Endothelial cell of umbilical vein (primary cell): Measurements from ENCODE around the gene EDN2. TPM values are rescaled to one million over a fixed set of nuclear protein-coding genes. Genes with fewer than 3 reads are reported as not detected.

Experiments used
- BruUV-seq: library from RNA; stranded (reverse); fragments of 400-500 nt; replicated peaks from 2 replicates; lab custom pipeline; 2021; lab: Mats Ljungman, UMichigan
- CTCF ChIA-PET: fragments of 300-600, 350-600 bp; sonication (Branson Sonifier 250); formaldehyde crosslinking; loops from one replicate; lab custom pipeline; 2021; ENCODE audit warnings: antibody characterized with exemption, inconsistent platforms; lab: Charles Lee
- POLR2A ChIA-PET: fragments of 300-600, 350-600 bp; sonication (Branson Sonifier 250); formaldehyde crosslinking; loops from one replicate; lab custom pipeline; 2021; ENCODE audit warnings: antibody characterized with exemption, inconsistent platforms; lab: Charles Lee
- DNase-seq: peaks from one replicate; pipeline ENCODE4 v3.0.0-alpha.2; 2011; ENCODE audit warnings: low read depth, low spot score
- FAIRE-seq: peaks from 2 replicates; lab custom pipeline; 2011; peaks lifted over from hg19 to GRCh38; lab: Jason Lieb, UNC
- H2AFZ ChIP-seq: 2 replicates; pipeline ENCODE4 v1.6.0; 2012; ENCODE audit warnings: low read depth, low read length, control low read depth, inconsistent platforms
- H3K27ac ChIP-seq: 2 replicates; pipeline ENCODE4 v1.5.1; 2011; ENCODE audit warnings: low read depth, mild to moderate bottlenecking, control low read depth, low read length, moderate library complexity; ENCODE audit not compliant: insufficient read depth
- H3K27me3 ChIP-seq, 2 experiments: 2 replicates each; pipeline versions ENCODE4 v1.6.0 to v1.6.1; 2011; ENCODE audit warnings: low read length in 2 of 2, mixed read lengths in 1 of 2; ENCODE audit not compliant: control insufficient read depth in 2 of 2, insufficient read depth in 2 of 2
- H3K36me3 ChIP-seq, 2 experiments: 2 replicates in 1 of 2; 3 replicates in 1 of 2; pipeline ENCODE4 v1.5.1; 2011; ENCODE audit warnings: low read length in 2 of 2, mild to moderate bottlenecking in 1 of 2, moderate library complexity in 1 of 2; ENCODE audit not compliant: control insufficient read depth in 2 of 2, insufficient read depth in 2 of 2; ENCODE audit errors: extremely low read depth in 1 of 2
- H3K4me1 ChIP-seq: 3 replicates; pipeline ENCODE4 v1.5.1; 2011; ENCODE audit warnings: mild to moderate bottlenecking, low read length; ENCODE audit not compliant: control insufficient read depth, insufficient read depth; ENCODE audit errors: extremely low read depth
- H3K4me2 ChIP-seq: 2 replicates; pipeline ENCODE4 v1.6.1; 2011; ENCODE audit warnings: low read length, control low read depth, mixed read lengths; ENCODE audit not compliant: insufficient read depth
- H3K4me3 ChIP-seq, 3 experiments: fragments of 200-600 bp in 1 of 3; sonication (generic), shearing (Covaris generic) in 1 of 3; replicated peaks in 1 of 3; 2 replicates each; pipeline ENCODE4 v1.5.1; 2011 to 2016; ENCODE audit warnings: control low read depth in 3 of 3, low read length in 3 of 3, mild to moderate bottlenecking in 2 of 3, inconsistent platforms in 1 of 3, low read depth in 1 of 3, moderate library complexity in 1 of 3; ENCODE audit not compliant: insufficient read depth in 1 of 3
- H3K79me2 ChIP-seq: 2 replicates; pipeline ENCODE4 v1.6.0; 2012; ENCODE audit warnings: low read length, inconsistent platforms; ENCODE audit not compliant: control insufficient read depth, insufficient read depth
- H3K9ac ChIP-seq: replicated peaks from 2 replicates; pipeline ENCODE3; 2011; ENCODE audit warnings: low read length, control low read depth; ENCODE audit not compliant: insufficient read depth; ENCODE audit errors: extremely low read depth
- H3K9me1 ChIP-seq: replicated peaks from 3 replicates; pipeline ENCODE4 v1.6.0; 2011; ENCODE audit warnings: mild to moderate bottlenecking, low read length; ENCODE audit not compliant: control insufficient read depth, insufficient read depth; ENCODE audit errors: extremely low read depth
- H3K9me3 ChIP-seq: replicated peaks from 2 replicates; pipeline ENCODE4 v1.5.1; 2012; ENCODE audit warnings: low read length, inconsistent platforms; ENCODE audit not compliant: control insufficient read depth, insufficient read depth
- H4K20me1 ChIP-seq: replicated peaks from 2 replicates; pipeline ENCODE3; 2011; ENCODE audit warnings: mild to moderate bottlenecking, low read length; ENCODE audit not compliant: control insufficient read depth, insufficient read depth; ENCODE audit errors: extremely low read depth
- EZH2 ChIP-seq: IDR thresholded peaks from 2 replicates; pipeline ENCODE4 v1.6.1; 2012; ENCODE audit warnings: borderline replicate concordance, low read depth, mild to moderate bottlenecking, moderate library complexity, low read length, inconsistent platforms; ENCODE audit not compliant: severe bottlenecking
- FOS ChIP-seq: IDR thresholded peaks from 2 replicates; pipeline ENCODE4 v1.6.1; 2011; ENCODE audit warnings: mild to moderate bottlenecking, low read length, moderate library complexity, borderline replicate concordance; ENCODE audit not compliant: insufficient read depth
- GATA2 ChIP-seq: IDR thresholded peaks from 2 replicates; pipeline ENCODE4 v1.7.0; 2011; ENCODE audit warnings: low read depth, mild to moderate bottlenecking, moderate library complexity, mixed read lengths, low read length; ENCODE audit not compliant: insufficient read length, insufficient read depth
- JUN ChIP-seq: IDR thresholded peaks from 2 replicates; pipeline ENCODE4 v1.6.1; 2011; ENCODE audit warnings: borderline replicate concordance, low read depth; ENCODE audit not compliant: insufficient read length, insufficient read depth
- MYC ChIP-seq: IDR thresholded peaks from one replicate; pipeline ENCODE4 v1.6.1; 2011; ENCODE audit warnings: mild to moderate bottlenecking, low read depth, low read length
- POLR2A ChIP-seq: IDR thresholded peaks from 2 replicates; pipeline ENCODE4 v1.6.1; 2012; ENCODE audit warnings: low read depth, mild to moderate bottlenecking, control low read depth, low read length
- POLR2AphosphoS5 ChIP-seq: IDR thresholded peaks from 2 replicates; pipeline ENCODE4 v1.6.1; 2012; ENCODE audit warnings: low read depth, mild to moderate bottlenecking, control low read depth, low read length, moderate library complexity; ENCODE audit not compliant: insufficient read depth
- dilution Hi-C: fragments of 300-500 bp; cut with MboI; formaldehyde crosslinking; loops from one replicate; pipeline ENCODE4 v1.15.0; 2019; ENCODE audit warnings: low sequenced_read_pairs; ENCODE audit not compliant: extremely low pct_ligation_motif_present
- intact Hi-C: fragments of 100-400 bp; cut with micrococcal nuclease; formaldehyde crosslinking; loops from one replicate; pipeline ENCODE4 v1.10.0; 2022
- polyA plus RNA-seq, 4 experiments: library from polyadenylated mRNA; depleted of rRNA in 3 of 4; stranded (reverse) in 3 of 4; unstranded in 1 of 4; fragments of >200 nt; gene quantifications; 2 replicates each; pipeline versions ENCODE4 v1.2.1 to v1.2.3, GENCODE V29; 2011 to 2012; ENCODE audit warnings: missing spikeins in 1 of 4
- total RNA-seq: library from RNA; stranded (reverse); gene quantifications from 2 replicates; pipeline ENCODE4 v1.2.3, GENCODE V29; 2021
- TF ChIP-seq, protein P1 (sequence below): IDR thresholded peaks from 2 replicates; pipeline ENCODE4 v1.6.1; 2011; ENCODE audit not compliant: insufficient read depth, insufficient read length
- TF ChIP-seq, protein P2 (sequence below), 2 donors: IDR thresholded peaks; 1 replicate in 1 of 2; 2 replicates in 1 of 2; pipeline ENCODE4 v1.5.1; 2011; ENCODE audit warnings: low read length in 2 of 2, mild to moderate bottlenecking in 2 of 2, moderate library complexity in 2 of 2, control low read depth in 1 of 2, inconsistent platforms in 1 of 2, low read depth in 1 of 2; ENCODE audit not compliant: insufficient read depth in 1 of 2; ENCODE audit errors: extremely low read depth in 1 of 2

Gene EDN2
- total and polyA plus RNA-seq, 2 donors (not counting 3 experiments of a cell fraction or from before 2014, with no cell fraction given), result not detected

DNA sequence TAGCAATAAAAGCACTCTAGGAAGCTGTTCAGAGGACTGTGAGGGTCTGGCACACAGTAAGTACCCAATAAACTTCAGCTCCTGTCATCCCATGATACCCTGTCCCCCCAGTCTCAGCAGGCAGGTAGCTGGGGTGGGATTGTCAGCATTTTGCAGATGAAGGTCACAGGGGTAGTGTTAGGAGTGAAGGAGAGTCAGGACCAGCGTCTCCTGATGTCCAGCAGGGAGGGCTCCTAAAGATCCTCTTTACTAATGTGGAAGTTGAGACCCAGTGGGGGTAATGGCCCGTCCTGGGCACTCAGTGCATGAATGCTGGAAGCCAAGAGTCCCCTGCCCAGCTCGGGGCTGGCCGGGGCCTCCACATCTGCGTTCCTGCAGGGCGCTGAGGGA, 31.3 kb upstream of the EDN2 start:
- Histone ChIP-seq H3K27ac (no peak overlapping the region), H3K9me1 (no peaks in the 10 kb centered on the region), H3K36me3 (no peaks in the 10 kb centered on the region), H4K20me1 (no peaks in the 10 kb centered on the region), H3K79me2 (no peaks in the 10 kb centered on the region), H3K9ac (no peak overlapping the region), H3K4me3 (no peak overlapping the region), H3K9me3 (no peaks in the 10 kb centered on the region), H3K27me3 (no peaks in the 10 kb centered on the region), H3K4me1 (peaks cover 4% of the 10 kb centered on the region), H3K4me2 (no peak overlapping the region), H2AFZ (no peak overlapping the region)
- TF ChIP-seq GATA2 (no peak), JUN (no peak), FOS (no peak)
- DNase-seq (no peak), FAIRE-seq (no peak)
- CTCF ChIA-PET, result interaction anchor here (0.6 to 3.3 kb wide), 41 partner anchors 8 to 697 kb away, joined by 3 to 33 read pairs (median 4); no protein-coding TSS in a partner anchor
- dilution Hi-C loops, result no loop called here
- intact Hi-C loops, result loop anchor here (1.0 to 2.0 kb wide), 5 partner anchors 19 to 280 kb away; no protein-coding TSS in a partner anchor
- POLR2A ChIA-PET, result interaction anchor here (1.3 kb wide), 1 partner anchor 19 kb away, joined by 3 read pairs; no protein-coding TSS in a partner anchor
- no TSS peak for BruUV-seq

DNA sequence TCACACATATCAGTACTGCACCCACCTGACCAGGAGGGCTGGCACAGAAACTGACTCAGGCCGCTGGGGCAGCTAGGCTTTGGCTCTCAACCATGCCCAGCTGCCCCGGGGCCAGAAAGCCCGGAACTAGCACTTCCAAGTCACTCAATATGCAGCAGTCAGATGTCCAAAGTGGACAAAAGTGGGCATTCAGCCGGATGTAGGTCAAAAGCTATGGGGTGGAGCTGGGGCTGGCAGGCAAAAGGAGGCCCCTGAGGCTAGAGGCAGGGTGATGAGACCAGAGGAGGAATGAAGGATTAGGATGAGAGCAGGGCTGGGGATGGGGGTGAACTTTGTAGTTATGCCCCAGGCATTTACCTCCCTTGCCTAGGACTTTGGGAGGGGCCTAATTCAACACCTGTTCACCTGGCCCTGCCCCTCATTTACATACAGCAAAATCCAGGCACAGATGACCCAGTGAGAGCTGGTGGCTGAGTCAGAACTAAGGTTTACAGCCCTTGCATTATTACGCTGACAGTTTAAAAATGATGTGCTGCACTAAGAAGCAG, 30.7 kb upstream of the EDN2 start:
- Histone ChIP-seq H3K27me3 (no peaks in the 10 kb centered on the region), H3K4me3 (no peak overlapping the region), H3K9ac (no peak overlapping the region), H3K4me1 (peaks cover 4% of the 10 kb centered on the region), H3K4me2 (no peak overlapping the region), H3K9me1 (no peaks in the 10 kb centered on the region), H3K27ac (no peak overlapping the region), H2AFZ (no peak overlapping the region), H3K79me2 (no peaks in the 10 kb centered on the region), H3K9me3 (no peaks in the 10 kb centered on the region), H4K20me1 (no peaks in the 10 kb centered on the region), H3K36me3 (no peaks in the 10 kb centered on the region)
- dilution Hi-C loops (no loop called here), intact Hi-C loops (no loop called here)
- DNase-seq (no peak), FAIRE-seq (no peak)
- ChIA-PET POLR2A (no interaction called here), CTCF (interaction anchor here (0.7 to 3.3 kb wide), 15 partner anchors 10 to 658 kb away, joined by 3 to 33 read pairs (median 6); no protein-coding TSS in a partner anchor)
- no peak for TF ChIP-seq MYC
- TF ChIP-seq JUN, result no peak
- TF ChIP-seq, protein P1, sequence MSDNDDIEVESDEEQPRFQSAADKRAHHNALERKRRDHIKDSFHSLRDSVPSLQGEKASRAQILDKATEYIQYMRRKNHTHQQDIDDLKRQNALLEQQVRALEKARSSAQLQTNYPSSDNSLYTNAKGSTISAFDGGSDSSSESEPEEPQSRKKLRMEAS, result no peak
- TF ChIP-seq EZH2, result no peak
- TF ChIP-seq POLR2AphosphoS5, result no peak
- no peak for TF ChIP-seq POLR2A
- TF ChIP-seq, protein P2, sequence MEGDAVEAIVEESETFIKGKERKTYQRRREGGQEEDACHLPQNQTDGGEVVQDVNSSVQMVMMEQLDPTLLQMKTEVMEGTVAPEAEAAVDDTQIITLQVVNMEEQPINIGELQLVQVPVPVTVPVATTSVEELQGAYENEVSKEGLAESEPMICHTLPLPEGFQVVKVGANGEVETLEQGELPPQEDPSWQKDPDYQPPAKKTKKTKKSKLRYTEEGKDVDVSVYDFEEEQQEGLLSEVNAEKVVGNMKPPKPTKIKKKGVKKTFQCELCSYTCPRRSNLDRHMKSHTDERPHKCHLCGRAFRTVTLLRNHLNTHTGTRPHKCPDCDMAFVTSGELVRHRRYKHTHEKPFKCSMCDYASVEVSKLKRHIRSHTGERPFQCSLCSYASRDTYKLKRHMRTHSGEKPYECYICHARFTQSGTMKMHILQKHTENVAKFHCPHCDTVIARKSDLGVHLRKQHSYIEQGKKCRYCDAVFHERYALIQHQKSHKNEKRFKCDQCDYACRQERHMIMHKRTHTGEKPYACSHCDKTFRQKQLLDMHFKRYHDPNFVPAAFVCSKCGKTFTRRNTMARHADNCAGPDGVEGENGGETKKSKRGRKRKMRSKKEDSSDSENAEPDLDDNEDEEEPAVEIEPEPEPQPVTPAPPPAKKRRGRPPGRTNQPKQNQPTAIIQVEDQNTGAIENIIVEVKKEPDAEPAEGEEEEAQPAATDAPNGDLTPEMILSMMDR (IDR thresholded peaks at IDR 0.05; ENCODE audit: extremely low read depth in 1 of 2, insufficient read depth in 1 of 2, low read depth in 1 of 2, low read length in 2 of 2), result no peak
- TF ChIP-seq GATA2, result no peak
- TF ChIP-seq FOS, result no peak
- BruUV-seq, result no TSS peak
